Mesothelial cell of epicardium (in vitro differentiated cells): Measurements from ENCODE around the gene HIGD2A. TPM values are rescaled to one million over a fixed set of nuclear protein-coding genes. Genes with fewer than 3 reads are reported as not detected.
A peak's percentile ranks its signal among the peaks of the same experiment; 100 is the strongest.

Source experiments
- DNase-seq, 2 experiments: peaks; one replicate each; pipeline ENCODE4 v3.0.0; 2021; ENCODE audit warnings: low spot score in 2 of 2; ENCODE audit not compliant: unreplicated experiment in 2 of 2
- H3K27ac Mint-ChIP-seq: 2 replicates; pipeline ENCODE4 v1.8.0; 2021; ENCODE audit warnings: mixed read lengths
- H3K27me3 Mint-ChIP-seq: 2 replicates; pipeline ENCODE4 v1.8.0; 2021; ENCODE audit warnings: low read depth, mixed read lengths
- H3K36me3 Mint-ChIP-seq: 2 replicates; pipeline ENCODE4 v1.8.0; 2021; ENCODE audit warnings: mixed read lengths
- H3K4me1 Mint-ChIP-seq: 2 replicates; pipeline ENCODE4 v1.8.0; 2021; ENCODE audit warnings: mixed read lengths
- H3K4me3 Mint-ChIP-seq: 2 replicates; pipeline ENCODE4 v1.8.0; 2021; ENCODE audit warnings: mild to moderate bottlenecking, moderate library complexity, mixed read lengths
- H3K9me3 Mint-ChIP-seq: 2 replicates; pipeline ENCODE4 v1.8.0; 2021; ENCODE audit warnings: mixed read lengths
- CTCF ChIP-seq: fragments of 200-600 bp; sonication (generic); IDR thresholded peaks from one replicate; pipeline ENCODE4 v1.5.0; 2021; ENCODE audit warnings: antibody characterized with exemption; ENCODE audit not compliant: unreplicated experiment
- total RNA-seq: library from RNA; stranded (reverse); gene quantifications from 3 replicates; pipeline ENCODE4 v1.2.1, GENCODE V29; 2021

HIGD2A gene
- total RNA-seq, 1 donor from 2014 or later: 82.5 TPM

- no peak for DNase-seq
- Mint-ChIP-seq H3K27ac (peak overlapping the region; percentile 92), H3K4me1 (peaks cover 10% of the 10 kb centered on the region), H3K4me3 (no peak overlapping the region), H3K9me3 (no peaks in the 10 kb centered on the region), H3K27me3 (no peaks in the 10 kb centered on the region), H3K36me3 (peaks cover 6% of the 10 kb centered on the region)
- no peak for TF ChIP-seq CTCF
These were observed 12.0 kb downstream of the HIGD2A start for GRCh38 chr5:176400382-176401156.

- no peak overlapping the region for H3K27ac Mint-ChIP-seq
- no peak for TF ChIP-seq CTCF
- peaks cover 7% of the 10 kb centered on the region for H3K4me1 Mint-ChIP-seq
- peaks cover 10% of the 10 kb centered on the region for H3K36me3 Mint-ChIP-seq
- DNase-seq: no peak
- H3K9me3 Mint-ChIP-seq: no peaks in the 10 kb centered on the region
- H3K4me3 Mint-ChIP-seq: no peak overlapping the region
- no peaks in the 10 kb centered on the region for H3K27me3 Mint-ChIP-seq
These were observed 13.0 kb downstream of the HIGD2A start for GRCh38 chr5:176401281-176402205.

GRCh38 chr5:176405656-176406435, 17.3 kb downstream of the HIGD2A start:
- DNase-seq: no peak

GRCh38 chr5:176406436-176407052, 18.0 kb downstream of the HIGD2A start:
- no peaks in the 10 kb centered on the region for H3K27me3 Mint-ChIP-seq
- no peak for TF ChIP-seq CTCF
- H3K36me3 Mint-ChIP-seq: peaks cover 22% of the 10 kb centered on the region
- H3K4me1 Mint-ChIP-seq: peaks cover 2% of the 10 kb centered on the region
- no peak overlapping the region for H3K27ac Mint-ChIP-seq
- H3K9me3 Mint-ChIP-seq: no peaks in the 10 kb centered on the region
- no peak overlapping the region for H3K4me3 Mint-ChIP-seq
- no peak for DNase-seq

More at GRCh38 chr5:176405656-176406435, 17.3 kb downstream of the HIGD2A start:
- H3K9me3 Mint-ChIP-seq: no peaks in the 10 kb centered on the region
- no peak for TF ChIP-seq CTCF
- no peak overlapping the region for H3K4me3 Mint-ChIP-seq
- no peaks in the 10 kb centered on the region for H3K27me3 Mint-ChIP-seq
- H3K4me1 Mint-ChIP-seq: peaks cover 2% of the 10 kb centered on the region
- H3K27ac Mint-ChIP-seq: no peak overlapping the region
- H3K36me3 Mint-ChIP-seq: peaks cover 22% of the 10 kb centered on the region
